CD4-positive, alpha-beta T cell treated with Interleukin-6 for 4 hours (primary cell): ENCODE measurements around the gene INTS3.

ENCODE experiments used
- DNase-seq: peaks from one replicate; pipeline ENCODE4 v3.0.0-alpha.2; 2020; ENCODE audit warnings: mixed read lengths

The INTS3 gene

GRCh38 chr1:153799016-153799415 lies 71.2 kb downstream of the INTS3 start:
- no peak for DNase-seq

- DNase-seq: no peak
Measured at GRCh38 chr1:153799566-153800465, 72.0 kb downstream of the INTS3 start.

- DNase-seq: no peak
Measured at GRCh38 chr1:153800516-153800915, 72.7 kb downstream of the INTS3 start.

GRCh38 chr1:153801028-153801625 lies 73.3 kb downstream of the INTS3 start:
- no peak for DNase-seq

- DNase-seq: no peak
Measured at GRCh38 chr1:153801786-153802697, 74.2 kb downstream of the INTS3 start.

GRCh38 chr1:153803470-153804056 lies 75.7 kb downstream of the INTS3 start:
- DNase-seq: no peak

GRCh38 chr1:153804112-153804511 lies 76.3 kb downstream of the INTS3 start:
- no peak for DNase-seq

GRCh38 chr1:153805042-153805745 lies 77.3 kb downstream of the INTS3 start:
- peak; percentile 70 for DNase-seq

- no peak for DNase-seq
Measured at GRCh38 chr1:153805886-153806719, 78.3 kb downstream of the INTS3 start.

- no peak for DNase-seq
Measured at GRCh38 chr1:153816283-153816889, 88.5 kb downstream of the INTS3 start.

GRCh38 chr1:153818876-153819275 lies 91.0 kb downstream of the INTS3 start:
- no peak for DNase-seq
